Measurements from ENCODE around the gene LRRC27. TPM values are rescaled to one million over a fixed set of nuclear protein-coding genes. Genes with fewer than 3 reads are reported as not detected.
A peak's percentile ranks its signal among the peaks of the same experiment; 100 is the strongest.

LRRC27 gene
- total and polyA plus RNA-seq, 8 donors: 11.7 to 35.1 (median 28.3) TPM

- H3K36me3 ChIP-seq: peaks cover 0 to 5% of the 10 kb centered on the region in 2 donors
- no peaks in the 10 kb centered on the region for H3K27me3 ChIP-seq
- DNase-seq (peak in 1 of 4 donors; percentile 29), ATAC-seq (no peak)
- H3K9me3 ChIP-seq: no peaks in the 10 kb centered on the region
- TF ChIP-seq, protein P1, sequence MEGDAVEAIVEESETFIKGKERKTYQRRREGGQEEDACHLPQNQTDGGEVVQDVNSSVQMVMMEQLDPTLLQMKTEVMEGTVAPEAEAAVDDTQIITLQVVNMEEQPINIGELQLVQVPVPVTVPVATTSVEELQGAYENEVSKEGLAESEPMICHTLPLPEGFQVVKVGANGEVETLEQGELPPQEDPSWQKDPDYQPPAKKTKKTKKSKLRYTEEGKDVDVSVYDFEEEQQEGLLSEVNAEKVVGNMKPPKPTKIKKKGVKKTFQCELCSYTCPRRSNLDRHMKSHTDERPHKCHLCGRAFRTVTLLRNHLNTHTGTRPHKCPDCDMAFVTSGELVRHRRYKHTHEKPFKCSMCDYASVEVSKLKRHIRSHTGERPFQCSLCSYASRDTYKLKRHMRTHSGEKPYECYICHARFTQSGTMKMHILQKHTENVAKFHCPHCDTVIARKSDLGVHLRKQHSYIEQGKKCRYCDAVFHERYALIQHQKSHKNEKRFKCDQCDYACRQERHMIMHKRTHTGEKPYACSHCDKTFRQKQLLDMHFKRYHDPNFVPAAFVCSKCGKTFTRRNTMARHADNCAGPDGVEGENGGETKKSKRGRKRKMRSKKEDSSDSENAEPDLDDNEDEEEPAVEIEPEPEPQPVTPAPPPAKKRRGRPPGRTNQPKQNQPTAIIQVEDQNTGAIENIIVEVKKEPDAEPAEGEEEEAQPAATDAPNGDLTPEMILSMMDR (IDR thresholded peaks at IDR 0.05): no peak
- intact Hi-C loops (cut with DNase I): no loop called here
- no peak overlapping the region for H3K4me3 ChIP-seq
- H3K27ac ChIP-seq: peak overlapping the region in 1 of 2 donors; percentile 45
- peaks cover 0 to 34% of the 10 kb centered on the region in 2 donors for H3K4me1 ChIP-seq
Measured at GRCh38 chr10:132320654-132321469, 11.1 kb upstream of the LRRC27 start.

DNA sequence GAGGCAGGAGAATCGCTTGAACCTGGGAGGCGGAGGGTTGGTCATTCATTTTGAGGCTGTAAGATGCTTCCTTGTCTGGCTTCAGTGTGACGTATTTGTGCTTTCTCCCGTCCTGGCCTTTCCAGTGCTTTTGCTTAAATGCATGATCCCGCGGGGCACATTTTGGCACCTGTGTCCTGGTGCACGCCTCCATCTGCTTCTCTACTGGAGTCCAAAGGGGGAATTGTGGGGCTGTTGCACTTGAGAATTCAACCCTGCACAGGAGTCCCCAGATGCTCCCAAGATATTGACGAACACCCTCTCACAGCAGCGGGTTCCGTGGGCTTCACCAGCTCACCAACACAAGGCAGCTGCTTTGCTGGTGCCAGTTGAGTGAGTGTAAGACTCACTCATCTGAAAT is 10.3 kb upstream of the LRRC27 start:
- TF ChIP-seq, protein P1 (IDR thresholded peaks at IDR 0.05): no peak
- H3K9me3 ChIP-seq: no peaks in the 10 kb centered on the region
- no peak overlapping the region for H3K4me3 ChIP-seq
- H3K27me3 ChIP-seq: no peaks in the 10 kb centered on the region
- intact Hi-C loops (cut with DNase I): no loop called here
- H3K27ac ChIP-seq: no peak overlapping the region
- peaks cover 0 to 34% of the 10 kb centered on the region in 2 donors for H3K4me1 ChIP-seq
- peaks cover 0 to 5% of the 10 kb centered on the region in 2 donors for H3K36me3 ChIP-seq
- DNase-seq: peak in 1 of 4 donors; percentile 17
- no peak for ATAC-seq

DNA sequence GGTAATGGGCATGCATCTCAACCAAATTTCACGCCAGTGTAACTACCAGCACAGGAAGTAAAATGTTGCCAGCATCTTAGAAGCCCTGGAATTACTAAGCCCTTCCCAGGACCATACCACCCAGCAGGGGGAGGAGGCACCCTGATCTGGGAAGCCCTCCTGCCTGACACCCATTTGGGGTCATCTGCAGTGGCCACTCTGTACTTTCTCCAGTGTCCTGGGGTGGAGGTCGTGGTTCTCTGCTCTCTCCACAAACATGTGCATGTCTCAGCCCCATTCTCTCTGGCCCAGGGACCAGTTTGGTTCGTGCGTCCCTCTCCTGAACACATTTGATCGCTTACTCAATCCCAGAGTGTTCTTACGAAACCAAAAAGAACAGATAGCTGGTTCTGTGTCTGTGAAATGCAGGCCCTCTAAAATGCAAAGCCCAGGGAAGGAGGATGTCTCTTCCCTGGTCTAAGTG is 9.4 kb upstream of the LRRC27 start:
- H3K4me1 ChIP-seq: peaks cover 0 to 37% of the 10 kb centered on the region in 2 donors
- DNase-seq (peak in 1 of 4 donors; percentile 29), ATAC-seq (peak; percentile 46)
- intact Hi-C loops (cut with DNase I): no loop called here
- H3K36me3 ChIP-seq: peaks cover 0 to 5% of the 10 kb centered on the region in 2 donors
- H3K27ac ChIP-seq: peak overlapping the region in 1 of 2 donors; percentile 58
- TF ChIP-seq, protein P1 (IDR thresholded peaks at IDR 0.05): no peak
- H3K4me3 ChIP-seq: no peak overlapping the region
- H3K9me3 ChIP-seq: no peaks in the 10 kb centered on the region
- H3K27me3 ChIP-seq: no peaks in the 10 kb centered on the region

- ATAC-seq: no peak
- Histone ChIP-seq H3K27ac (no peak overlapping the region), H3K9me3 (no peaks in the 10 kb centered on the region), H3K4me3 (no peak overlapping the region), H3K27me3 (no peaks in the 10 kb centered on the region), H3K36me3 (peaks cover 0 to 5% of the 10 kb centered on the region in 2 donors), H3K4me1 (peaks cover 0 to 49% of the 10 kb centered on the region in 2 donors)
- TF ChIP-seq, protein P1 (IDR thresholded peaks at IDR 0.05): no peak
- intact Hi-C loops (cut with DNase I): no loop called here
- no peak for DNase-seq
Measured at GRCh38 chr10:132324186-132324585, 7.8 kb upstream of the LRRC27 start.

- peak in 1 of 4 donors; percentile 19 for DNase-seq
- Histone ChIP-seq H3K36me3 (peaks cover 0 to 5% of the 10 kb centered on the region in 2 donors), H3K27me3 (no peaks in the 10 kb centered on the region), H3K9me3 (no peaks in the 10 kb centered on the region), H3K4me3 (no peak overlapping the region), H3K4me1 (peaks cover 13 to 59% of the 10 kb centered on the region in 2 donors), H3K27ac (no peak overlapping the region)
- no peak for ATAC-seq
- intact Hi-C loops (cut with DNase I): no loop called here
- TF ChIP-seq, protein P1 (IDR thresholded peaks at IDR 0.05): no peak
Measured at GRCh38 chr10:132326344-132326889, 5.6 kb upstream of the LRRC27 start.

All from left lung (tissue), 10 donors.